Measurements from ENCODE around the gene HDGFL3. TPM values are rescaled to one million over a fixed set of nuclear protein-coding genes. Genes with fewer than 3 reads are reported as not detected.

The HDGFL3 gene
- total RNA-seq, 1 experiment from 2014 or later, result 34.1 TPM

DNA sequence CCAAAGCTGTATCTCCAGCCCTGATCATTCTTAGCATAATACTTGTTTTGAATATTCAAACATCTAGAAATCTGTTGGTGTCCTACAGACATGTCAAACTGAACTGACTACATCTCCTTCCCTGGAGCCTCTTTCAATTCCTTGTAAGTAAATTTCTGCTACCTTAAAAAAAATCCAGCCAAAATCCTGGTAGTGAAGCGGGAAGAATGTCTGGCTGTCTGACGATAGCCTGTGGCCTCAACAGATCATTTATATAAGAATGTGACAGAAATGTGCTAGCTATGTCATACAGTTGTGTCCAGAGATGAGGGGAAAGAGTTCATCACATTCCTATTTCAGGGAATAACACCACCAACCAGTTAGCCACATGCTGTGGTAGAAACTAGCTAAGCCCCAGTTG lies 118.7 kb downstream of the HDGFL3 start:
- ATAC-seq (no peak), DNase-seq (ENCODE audit: low read depth, low spot score) (no peak)
- POLR2A ChIA-PET, result interaction anchor here (1.0 kb wide), 1 partner anchor 119 kb away, joined by 3 read pairs; no protein-coding TSS in a partner anchor
- Histone ChIP-seq H3K9me3 (ENCODE audit: control insufficient read depth, insufficient read depth, low read depth, low read length) (no peaks in the 10 kb centered on the region), H3K4me1 (ENCODE audit: control insufficient read depth, insufficient read depth, low read length) (no peaks in the 10 kb centered on the region), H3K4me3 (ENCODE audit: low read depth in 2 of 2, low read length in 2 of 2) (no peak overlapping the region), H3K27ac (ENCODE audit: low read length) (no peak overlapping the region), H3K27me3 (ENCODE audit: control insufficient read depth, insufficient read depth, low read length) (no peaks in the 10 kb centered on the region), H3K36me3 (ENCODE audit: control insufficient read depth, insufficient read depth, low read length) (no peaks in the 10 kb centered on the region)
- CTCF ChIA-PET, result no interaction called here
- no TSS peak for BruUV-seq (replicated peaks)
- TF ChIP-seq, protein P1, sequence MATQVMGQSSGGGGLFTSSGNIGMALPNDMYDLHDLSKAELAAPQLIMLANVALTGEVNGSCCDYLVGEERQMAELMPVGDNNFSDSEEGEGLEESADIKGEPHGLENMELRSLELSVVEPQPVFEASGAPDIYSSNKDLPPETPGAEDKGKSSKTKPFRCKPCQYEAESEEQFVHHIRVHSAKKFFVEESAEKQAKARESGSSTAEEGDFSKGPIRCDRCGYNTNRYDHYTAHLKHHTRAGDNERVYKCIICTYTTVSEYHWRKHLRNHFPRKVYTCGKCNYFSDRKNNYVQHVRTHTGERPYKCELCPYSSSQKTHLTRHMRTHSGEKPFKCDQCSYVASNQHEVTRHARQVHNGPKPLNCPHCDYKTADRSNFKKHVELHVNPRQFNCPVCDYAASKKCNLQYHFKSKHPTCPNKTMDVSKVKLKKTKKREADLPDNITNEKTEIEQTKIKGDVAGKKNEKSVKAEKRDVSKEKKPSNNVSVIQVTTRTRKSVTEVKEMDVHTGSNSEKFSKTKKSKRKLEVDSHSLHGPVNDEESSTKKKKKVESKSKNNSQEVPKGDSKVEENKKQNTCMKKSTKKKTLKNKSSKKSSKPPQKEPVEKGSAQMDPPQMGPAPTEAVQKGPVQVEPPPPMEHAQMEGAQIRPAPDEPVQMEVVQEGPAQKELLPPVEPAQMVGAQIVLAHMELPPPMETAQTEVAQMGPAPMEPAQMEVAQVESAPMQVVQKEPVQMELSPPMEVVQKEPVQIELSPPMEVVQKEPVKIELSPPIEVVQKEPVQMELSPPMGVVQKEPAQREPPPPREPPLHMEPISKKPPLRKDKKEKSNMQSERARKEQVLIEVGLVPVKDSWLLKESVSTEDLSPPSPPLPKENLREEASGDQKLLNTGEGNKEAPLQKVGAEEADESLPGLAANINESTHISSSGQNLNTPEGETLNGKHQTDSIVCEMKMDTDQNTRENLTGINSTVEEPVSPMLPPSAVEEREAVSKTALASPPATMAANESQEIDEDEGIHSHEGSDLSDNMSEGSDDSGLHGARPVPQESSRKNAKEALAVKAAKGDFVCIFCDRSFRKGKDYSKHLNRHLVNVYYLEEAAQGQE (IDR thresholded peaks at IDR 0.05; ENCODE audit: insufficient read depth in 1 of 2, low read depth in 2 of 2, low read length in 1 of 2), result no peak
- TF ChIP-seq SIN3A (IDR thresholded peaks at IDR 0.05; ENCODE audit: borderline replicate concordance, insufficient read depth, low read depth, low read length), result no peak
- no peak for TF ChIP-seq TCF7L2 (IDR thresholded peaks at IDR 0.05; ENCODE audit: low read depth, low read length)
- TF ChIP-seq POLR2AphosphoS5 (IDR thresholded peaks at IDR 0.05; ENCODE audit: low read depth, low read length), result no peak
- TF ChIP-seq CTCF (IDR thresholded peaks at IDR 0.05), result no peak
- in situ Hi-C loops (cut with HindIII; ENCODE audit: low pct_unique_long_range_greater_than_20kb, low sequenced_read_pairs) (no loop called here), intact Hi-C loops (cut with micrococcal nuclease; ENCODE audit: unreplicated experiment) (no loop called here)

DNA sequence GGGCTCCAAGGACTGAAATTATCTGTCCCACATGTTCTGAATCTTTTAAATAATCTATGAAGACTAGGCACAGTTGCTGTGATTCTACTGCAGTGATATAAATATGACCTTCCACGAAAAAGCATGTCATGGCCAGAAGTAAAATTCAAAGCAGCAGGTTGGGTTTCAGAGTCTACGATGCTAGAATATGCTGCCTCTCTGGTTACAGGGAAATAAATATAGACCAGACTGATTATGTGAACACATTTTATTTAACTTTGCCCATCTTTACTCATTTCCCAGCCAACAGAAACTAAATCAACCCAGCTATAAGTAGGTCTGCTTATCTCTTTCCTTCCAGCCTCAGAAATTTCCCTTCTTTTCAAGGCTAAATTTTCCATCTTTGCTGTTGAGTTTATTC lies 120.0 kb downstream of the HDGFL3 start:
- CTCF ChIA-PET, result no interaction called here
- Histone ChIP-seq H3K4me3 (ENCODE audit: low read depth in 2 of 2, low read length in 2 of 2) (no peak overlapping the region), H3K27me3 (ENCODE audit: control insufficient read depth, insufficient read depth, low read length) (no peaks in the 10 kb centered on the region), H3K27ac (ENCODE audit: low read length) (no peak overlapping the region), H3K9me3 (ENCODE audit: control insufficient read depth, insufficient read depth, low read depth, low read length) (no peaks in the 10 kb centered on the region), H3K36me3 (ENCODE audit: control insufficient read depth, insufficient read depth, low read length) (no peaks in the 10 kb centered on the region), H3K4me1 (ENCODE audit: control insufficient read depth, insufficient read depth, low read length) (no peaks in the 10 kb centered on the region)
- no TSS peak for BruUV-seq (replicated peaks)
- no peak for DNase-seq (ENCODE audit: low read depth, low spot score)
- in situ Hi-C loops (cut with HindIII; ENCODE audit: low pct_unique_long_range_greater_than_20kb, low sequenced_read_pairs) (no loop called here), intact Hi-C loops (cut with micrococcal nuclease; ENCODE audit: unreplicated experiment) (no loop called here)
- TF ChIP-seq SIN3A (IDR thresholded peaks at IDR 0.05; ENCODE audit: borderline replicate concordance, insufficient read depth, low read depth, low read length) (no peak), TCF7L2 (IDR thresholded peaks at IDR 0.05; ENCODE audit: low read depth, low read length) (no peak), CTCF (IDR thresholded peaks at IDR 0.05) (no peak), POLR2AphosphoS5 (IDR thresholded peaks at IDR 0.05; ENCODE audit: low read depth, low read length) (no peak)
- TF ChIP-seq, protein P1 (IDR thresholded peaks at IDR 0.05; ENCODE audit: insufficient read depth in 1 of 2, low read depth in 2 of 2, low read length in 1 of 2), result no peak
- ATAC-seq, result no peak
- POLR2A ChIA-PET, result no interaction called here

All from Panc1 (cell line).